H1 (cell line): ENCODE results near the gene ANKFN1. TPM values are rescaled to one million over a fixed set of nuclear protein-coding genes. Genes with fewer than 3 reads are reported as not detected.

Experiments
- CTCF ChIA-PET: fragments of 300-600 bp; sonication (Branson Sonifier 250); formaldehyde crosslinking; loops from one replicate; lab custom pipeline; 2021; ENCODE audit not compliant: partially characterized antibody; lab: Charles Lee
- POLR2A ChIA-PET: fragments of 300-600 bp; sonication (Branson Sonifier 250); formaldehyde crosslinking; loops from one replicate; lab custom pipeline; 2021; ENCODE audit warnings: inconsistent platforms; ENCODE audit not compliant: partially characterized antibody; lab: Charles Lee
- DNase-seq, 2 experiments: peaks; one replicate each; pipeline versions ENCODE4 v3.0.0 to v3.0.0-alpha.2; 2010 to 2022; ENCODE audit warnings: low spot score in 2 of 2, low read depth in 1 of 2, mixed read lengths in 1 of 2
- FAIRE-seq: peaks from 2 replicates; lab custom pipeline; 2011; peaks lifted over from hg19 to GRCh38; lab: Jason Lieb, UNC
- H2AFZ ChIP-seq: 2 replicates; pipeline ENCODE4 v1.8.1; 2012; ENCODE audit warnings: low read length, inconsistent platforms
- H2AK5ac ChIP-seq: 2 replicates; pipeline ENCODE4 v1.6.1; 2013; ENCODE audit warnings: low read depth, low read length
- H2BK120ac ChIP-seq: replicated peaks from 2 replicates; pipeline ENCODE3; 2013; ENCODE audit warnings: low read depth, low read length, inconsistent platforms
- H2BK12ac ChIP-seq: 2 replicates; pipeline ENCODE4 v1.6.1; 2013; ENCODE audit warnings: low read depth, low read length
- H2BK15ac ChIP-seq: 2 replicates; pipeline ENCODE4 v1.6.1; 2013; ENCODE audit warnings: low read length
- H2BK20ac ChIP-seq: 2 replicates; pipeline ENCODE4 v1.6.1; 2013; ENCODE audit warnings: low read length
- H2BK5ac ChIP-seq: 2 replicates; pipeline ENCODE4 v1.6.1; 2013; ENCODE audit warnings: low read depth, low read length
- H3K14ac ChIP-seq: 2 replicates; pipeline ENCODE4 v1.6.1; 2013; ENCODE audit warnings: inconsistent platforms; ENCODE audit not compliant: insufficient read length
- H3K18ac ChIP-seq: 2 replicates; pipeline ENCODE4 v1.6.1; 2013; ENCODE audit warnings: low read length; ENCODE audit errors: extremely low read depth
- H3K23ac ChIP-seq: 2 replicates; pipeline ENCODE4 v1.6.1; 2013; ENCODE audit warnings: inconsistent platforms; ENCODE audit not compliant: insufficient read length
- H3K23me2 ChIP-seq: 2 replicates; pipeline ENCODE4 v1.6.1; 2013; ENCODE audit warnings: low read depth, low read length
- H3K27ac ChIP-seq: 2 replicates; pipeline ENCODE4 v1.6.1; 2011; ENCODE audit warnings: low read depth, low read length, inconsistent platforms
- H3K27me3 ChIP-seq, 4 experiments: replicated peaks in 1 of 4; 1 replicate in 1 of 4; 2 replicates in 3 of 4; pipeline versions ENCODE4 v1.6.1 to v1.8.1; 2011 to 2013; ENCODE audit warnings: low read length in 3 of 4, mild to moderate bottlenecking in 3 of 4, inconsistent platforms in 2 of 4, mixed read lengths in 2 of 4, moderate library complexity in 1 of 4; ENCODE audit not compliant: control insufficient read depth in 3 of 4, insufficient read depth in 3 of 4; ENCODE audit errors: extremely low read depth in 1 of 4
- H3K36me3 ChIP-seq, 4 experiments: 2 replicates each; pipeline versions ENCODE4 v1.6.1 to v1.8.1; 2011 to 2013; ENCODE audit warnings: mild to moderate bottlenecking in 4 of 4, low read length in 3 of 4, moderate library complexity in 2 of 4, control low read depth in 1 of 4, inconsistent platforms in 1 of 4; ENCODE audit not compliant: insufficient read depth in 4 of 4, control insufficient read depth in 2 of 4
- H3K4ac ChIP-seq: replicated peaks from 2 replicates; pipeline ENCODE3; 2013; ENCODE audit warnings: low read length, low read depth, mixed read lengths, inconsistent platforms; ENCODE audit not compliant: insufficient read length
- H3K4me1 ChIP-seq, 4 experiments: replicated peaks in 1 of 4; 1 replicate in 1 of 4; 2 replicates in 3 of 4; pipeline versions ENCODE4 v1.6.1 to v1.8.1; 2011 to 2013; ENCODE audit warnings: low read length in 3 of 4, inconsistent platforms in 2 of 4, mixed read lengths in 1 of 4; ENCODE audit not compliant: insufficient read depth in 4 of 4, control insufficient read depth in 3 of 4
- H3K4me2 ChIP-seq, 2 experiments: 2 replicates each; pipeline versions ENCODE4 v1.6.1 to v1.8.1; 2011 to 2013; ENCODE audit warnings: low read depth in 2 of 2, low read length in 2 of 2, control low read depth in 1 of 2, inconsistent platforms in 1 of 2, mild to moderate bottlenecking in 1 of 2; ENCODE audit not compliant: insufficient read depth in 1 of 2
- H3K4me3 ChIP-seq, 4 experiments: fragments of 200-600, 300-600 bp in 1 of 4; sonication (generic), shearing (Covaris generic), sonication (Bioruptor Twin) in 1 of 4; 2 replicates each; pipeline versions ENCODE4 v1.5.1 to v1.8.1; 2011 to 2016; ENCODE audit warnings: low read length in 4 of 4, low read depth in 3 of 4, control low read depth in 2 of 4, inconsistent platforms in 2 of 4, mild to moderate bottlenecking in 2 of 4, mixed read lengths in 1 of 4, moderate library complexity in 1 of 4; ENCODE audit not compliant: insufficient read depth in 2 of 4; ENCODE audit errors: extremely low read depth in 1 of 4
- H3K56ac ChIP-seq: replicated peaks from 2 replicates; pipeline ENCODE3; 2013; ENCODE audit warnings: low read depth, mild to moderate bottlenecking, mixed read lengths, low read length, inconsistent platforms; ENCODE audit not compliant: insufficient read length
- H3K79me1 ChIP-seq: 2 replicates; pipeline ENCODE4 v1.6.1; 2013; ENCODE audit warnings: low read depth, low read length, control low read depth
- H3K79me2 ChIP-seq, 2 experiments: 2 replicates each; pipeline versions ENCODE4 v1.6.1 to v1.8.1; 2012 to 2013; ENCODE audit warnings: low read length in 2 of 2, mild to moderate bottlenecking in 2 of 2, inconsistent platforms in 1 of 2; ENCODE audit not compliant: insufficient read depth in 2 of 2, control insufficient read depth in 1 of 2
- H3K9ac ChIP-seq, 4 experiments: replicated peaks in 1 of 4; 1 replicate in 1 of 4; 2 replicates in 3 of 4; pipeline versions ENCODE4 v1.6.1 to v1.8.1; 2011 to 2013; ENCODE audit warnings: low read depth in 3 of 4, low read length in 3 of 4, control low read depth in 2 of 4, mild to moderate bottlenecking in 2 of 4, moderate library complexity in 2 of 4, inconsistent platforms in 1 of 4; ENCODE audit errors: extremely low read depth in 1 of 4
- H3K9me3 ChIP-seq, 2 experiments: 2 replicates each; pipeline versions ENCODE4 v1.6.1 to v1.8.1; 2012 to 2013; ENCODE audit warnings: mild to moderate bottlenecking in 2 of 2, moderate library complexity in 2 of 2, control low read depth in 1 of 2, inconsistent platforms in 1 of 2, low read depth in 1 of 2, low read length in 1 of 2, mixed read lengths in 1 of 2; ENCODE audit not compliant: insufficient read depth in 2 of 2
- H4K20me1 ChIP-seq, 2 experiments: replicated peaks in 1 of 2; 2 replicates each; pipeline versions ENCODE3 to v1.8.1; 2011 to 2013; ENCODE audit warnings: inconsistent platforms in 2 of 2, low read length in 2 of 2, mild to moderate bottlenecking in 1 of 2; ENCODE audit not compliant: insufficient read depth in 2 of 2, control insufficient read depth in 1 of 2
- H4K5ac ChIP-seq: 2 replicates; pipeline ENCODE4 v1.6.1; 2013; ENCODE audit warnings: low read length, low read depth, mixed read lengths, inconsistent platforms; ENCODE audit not compliant: insufficient read length
- H4K8ac ChIP-seq: 2 replicates; pipeline ENCODE4 v1.8.0; 2013; ENCODE audit warnings: mild to moderate bottlenecking, moderate library complexity, low read length, inconsistent platforms; ENCODE audit not compliant: insufficient read depth; ENCODE audit errors: extremely low read depth
- H4K91ac ChIP-seq: replicated peaks from 2 replicates; pipeline ENCODE3; 2013; ENCODE audit warnings: low read length, mixed read lengths, inconsistent platforms; ENCODE audit not compliant: insufficient read length
- ASH2L ChIP-seq: fragments of 200-600, 300-600 bp; sonication (generic); IDR thresholded peaks from one replicate; pipeline ENCODE4 v1.7.1; 2017; ENCODE audit warnings: low read length
- BACH1 ChIP-seq: IDR thresholded peaks from 2 replicates; pipeline ENCODE4 v1.6.1; 2012; ENCODE audit warnings: low read length, improper control_type of control experiment
- BCL11A ChIP-seq, 2 experiments: IDR thresholded peaks; one replicate each; pipeline ENCODE4 v1.6.1; 2011; ENCODE audit warnings: low read depth in 2 of 2, low read length in 2 of 2, mild to moderate bottlenecking in 2 of 2
- CBX5 ChIP-seq: fragments of 300-800, 300-1000 bp; sonication (generic); IDR thresholded peaks from 2 replicates; pipeline ENCODE4 v1.7.1; 2016; ENCODE audit warnings: antibody characterized with exemption, low read length, low read depth
- CHD1 ChIP-seq: IDR thresholded peaks from 2 replicates; pipeline ENCODE4 v1.6.1; 2012; ENCODE audit warnings: low read depth, low read length, improper control_type of control experiment
- KDM1A ChIP-seq: fragments of 200-600, 300-600 bp; sonication (generic); IDR thresholded peaks from 2 replicates; pipeline ENCODE4 v1.7.1; 2016; ENCODE audit warnings: mild to moderate bottlenecking, low read length, borderline replicate concordance
- POLR2A ChIP-seq, 2 experiments: IDR thresholded peaks; 1 replicate in 1 of 2; 2 replicates in 1 of 2; pipeline ENCODE4 v1.6.1; 2011; ENCODE audit warnings: low read depth in 2 of 2, low read length in 2 of 2, mild to moderate bottlenecking in 2 of 2; ENCODE audit errors: control extremely low read depth in 1 of 2
- POU5F1 ChIP-seq: IDR thresholded peaks from 2 replicates; pipeline ENCODE4 v1.6.1; 2011; ENCODE audit warnings: low read depth, mild to moderate bottlenecking, low read length, moderate library complexity
- RFX5 ChIP-seq: IDR thresholded peaks from 2 replicates; pipeline ENCODE4 v1.6.1; 2011; ENCODE audit warnings: low read depth, low read length, improper control_type of control experiment, borderline replicate concordance
- SRF ChIP-seq: IDR thresholded peaks from 2 replicates; pipeline ENCODE4 v1.6.1; 2011; ENCODE audit warnings: mild to moderate bottlenecking, low read depth, low read length, moderate library complexity
- YY1 ChIP-seq: IDR thresholded peaks from 2 replicates; pipeline ENCODE4 v1.6.1; 2011; ENCODE audit warnings: low read depth, mild to moderate bottlenecking, low read length
- WGBS, 2 experiments: shearing (Covaris generic) in 1 of 2; methylation state at CpG; one replicate each; pipeline versions ENCODE4 v1.1.6 to v1.1.7; 2013 to 2015; ENCODE audit warnings: low lambda C conversion rate in 2 of 2, mixed read lengths in 2 of 2, inconsistent platforms in 1 of 2, low coverage in 1 of 2, missing lambda C conversion rate in 1 of 2; ENCODE audit not compliant: insufficient replicate concordance in 2 of 2, insufficient coverage in 1 of 2, insufficient read length in 1 of 2; ENCODE audit errors: extremely low coverage in 1 of 2, missing lambda C conversion rate in 1 of 2; 5-methylcytosine and 5-hydroxymethylcytosine counted together
- polyA plus RNA-seq, 7 experiments: library from polyadenylated mRNA; depleted of rRNA in 3 of 7; stranded (reverse) in 5 of 7; unstranded in 2 of 7; fragments of >200 nt in 5 of 7; fragments of 200-250 nt in 2 of 7; gene quantifications; 1 replicate in 5 of 7; 2 replicates in 1 of 7; 4 replicates in 1 of 7; pipeline versions ENCODE4 v1.2.1 to v1.2.3, GENCODE V29; 2011 to 2013; ENCODE audit warnings: missing spikeins in 2 of 7, mixed read lengths in 2 of 7
- total RNA-seq: library from RNA; stranded (reverse); fragmentation: NEBNext Ultra II Directional; extraction: Animal tissue kit (Norgen Biotek cat#: 25700); gene quantifications from 2 replicates; pipeline ENCODE4 v1.2.1, GENCODE V29; 2021
- TF ChIP-seq, protein P1 (sequence below), 3 experiments: IDR thresholded peaks; 1 replicate in 2 of 3; 2 replicates in 1 of 3; pipeline versions ENCODE4 v1.5.1 to v1.6.1; 2011; ENCODE audit warnings: low read length in 3 of 3, mild to moderate bottlenecking in 3 of 3, inconsistent platforms in 2 of 3, low read depth in 1 of 3, moderate library complexity in 1 of 3; ENCODE audit not compliant: insufficient read depth in 1 of 3; ENCODE audit errors: control extremely low read depth in 1 of 3

The ANKFN1 gene
- total and polyA plus RNA-seq, 2 of the 8 experiments (the other 6 are each of a cell fraction or from before 2014, with no cell fraction given) = not detected

- DNase-seq = no peak
- H3K18ac ChIP-seq = no peak overlapping the region
- H2BK15ac ChIP-seq = no peak overlapping the region
- no peak overlapping the region for H2AK5ac ChIP-seq
- no peaks in the 10 kb centered on the region for H3K4me1 ChIP-seq
- ChIA-PET POLR2A (no interaction called here), CTCF (interaction anchor here (0.6 kb wide), 1 partner anchor 847 kb away, joined by 6 read pairs; no protein-coding TSS in a partner anchor)
- no peak overlapping the region for H2AFZ ChIP-seq
- no peak overlapping the region for H4K5ac ChIP-seq
- WGBS, 2 experiments = 89% methylated on average over 6 of the region's 6 CpGs; no CpG with 5 or more reads in 1 of the 2 experiments
- H3K23ac ChIP-seq = no peak overlapping the region
- H3K9ac ChIP-seq = no peak overlapping the region
- no peak overlapping the region for H2BK120ac ChIP-seq
- no peaks in the 10 kb centered on the region for H3K36me3 ChIP-seq
- H3K4me3 ChIP-seq = no peak overlapping the region
- H3K4ac ChIP-seq = no peak overlapping the region
- H3K14ac ChIP-seq = no peak overlapping the region
- H3K23me2 ChIP-seq = no peaks in the 10 kb centered on the region
- no peak overlapping the region for H4K91ac ChIP-seq
- no peak overlapping the region for H2BK5ac ChIP-seq
- H3K79me1 ChIP-seq = no peaks in the 10 kb centered on the region
- H3K27ac ChIP-seq = no peak overlapping the region
- no peak overlapping the region for H2BK12ac ChIP-seq
- no peaks in the 10 kb centered on the region for H3K27me3 ChIP-seq
- H2BK20ac ChIP-seq = no peak overlapping the region
- H3K4me2 ChIP-seq = no peak overlapping the region
- FAIRE-seq = no peak
- H4K20me1 ChIP-seq = no peaks in the 10 kb centered on the region
- H3K56ac ChIP-seq = no peak overlapping the region
- no peaks in the 10 kb centered on the region for H3K79me2 ChIP-seq
- H3K9me3 ChIP-seq = no peaks in the 10 kb centered on the region
- H4K8ac ChIP-seq = no peak overlapping the region
- TF ChIP-seq KDM1A = no peak
- no peak for TF ChIP-seq SRF
- no peak for TF ChIP-seq RFX5
- no peak for TF ChIP-seq YY1
- TF ChIP-seq POLR2A (IDR thresholded peaks at IDR 0.05; ENCODE audit: control extremely low read depth in 1 of 2, low read depth in 2 of 2, low read length in 2 of 2) = no peak
- TF ChIP-seq ASH2L = no peak
- TF ChIP-seq CHD1 = no peak
- TF ChIP-seq, protein P1, sequence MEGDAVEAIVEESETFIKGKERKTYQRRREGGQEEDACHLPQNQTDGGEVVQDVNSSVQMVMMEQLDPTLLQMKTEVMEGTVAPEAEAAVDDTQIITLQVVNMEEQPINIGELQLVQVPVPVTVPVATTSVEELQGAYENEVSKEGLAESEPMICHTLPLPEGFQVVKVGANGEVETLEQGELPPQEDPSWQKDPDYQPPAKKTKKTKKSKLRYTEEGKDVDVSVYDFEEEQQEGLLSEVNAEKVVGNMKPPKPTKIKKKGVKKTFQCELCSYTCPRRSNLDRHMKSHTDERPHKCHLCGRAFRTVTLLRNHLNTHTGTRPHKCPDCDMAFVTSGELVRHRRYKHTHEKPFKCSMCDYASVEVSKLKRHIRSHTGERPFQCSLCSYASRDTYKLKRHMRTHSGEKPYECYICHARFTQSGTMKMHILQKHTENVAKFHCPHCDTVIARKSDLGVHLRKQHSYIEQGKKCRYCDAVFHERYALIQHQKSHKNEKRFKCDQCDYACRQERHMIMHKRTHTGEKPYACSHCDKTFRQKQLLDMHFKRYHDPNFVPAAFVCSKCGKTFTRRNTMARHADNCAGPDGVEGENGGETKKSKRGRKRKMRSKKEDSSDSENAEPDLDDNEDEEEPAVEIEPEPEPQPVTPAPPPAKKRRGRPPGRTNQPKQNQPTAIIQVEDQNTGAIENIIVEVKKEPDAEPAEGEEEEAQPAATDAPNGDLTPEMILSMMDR (IDR thresholded peaks at IDR 0.05; ENCODE audit: control extremely low read depth in 1 of 3, insufficient read depth in 1 of 3, low read depth in 1 of 3, low read length in 3 of 3) = no peak
- TF ChIP-seq BCL11A (IDR thresholded peaks at IDR 0.05; ENCODE audit: low read depth in 2 of 2, low read length in 2 of 2) = no peak
- no peak for TF ChIP-seq BACH1
- TF ChIP-seq CBX5 = no peak
- TF ChIP-seq POU5F1 = no peak
Observed at GRCh38 chr17:56185491-56186221, 32.4 kb downstream of the ANKFN1 start.
